OCI-LY1 (cell line): ENCODE results near the gene FAM107B.
A peak's percentile ranks its signal among the peaks of the same experiment; 100 is the strongest.

Experiments
- H2AFZ ChIP-seq: fragments of 200-600 bp; sonication (generic), shearing (Covaris generic); 2 replicates; pipeline ENCODE4 v1.6.0; 2014; ENCODE audit warnings: antibody characterized with exemption, mild to moderate bottlenecking, low read length
- H3F3A ChIP-seq: fragments of 200-600 bp; sonication (generic), shearing (Covaris generic); 2 replicates; pipeline ENCODE4 v1.6.0; 2014; ENCODE audit warnings: mild to moderate bottlenecking, antibody characterized with exemption, low read length, moderate library complexity; ENCODE audit not compliant: insufficient read depth
- H3K27ac ChIP-seq: fragments of 200-600 bp; sonication (generic); 2 replicates; pipeline ENCODE4 v1.5.1; 2014; ENCODE audit warnings: low read length, mixed run types, mild to moderate bottlenecking, low read depth; ENCODE audit not compliant: poor library complexity, severe bottlenecking
- H3K27me3 ChIP-seq: fragments of 200-600 bp; sonication (generic); 2 replicates; pipeline ENCODE4 v1.6.0; 2014; ENCODE audit warnings: antibody characterized with exemption, mild to moderate bottlenecking, low read length, moderate library complexity; ENCODE audit not compliant: insufficient read depth
- H3K36me3 ChIP-seq: fragments of 200-600 bp; sonication (generic); 2 replicates; pipeline ENCODE4 v1.6.1; 2014; ENCODE audit warnings: mild to moderate bottlenecking, antibody characterized with exemption, low read length, moderate library complexity, mixed read lengths; ENCODE audit not compliant: insufficient read depth
- H3K4me1 ChIP-seq: fragments of 200-600 bp; sonication (generic); 2 replicates; pipeline ENCODE4 v1.5.1; 2014; ENCODE audit warnings: mild to moderate bottlenecking, low read length, moderate library complexity; ENCODE audit not compliant: insufficient read depth, severe bottlenecking
- H3K4me2 ChIP-seq: fragments of 200-600 bp; sonication (generic), shearing (Covaris generic); 2 replicates; pipeline ENCODE4 v1.6.1; 2014; ENCODE audit warnings: low read length
- H3K4me3 ChIP-seq: fragments of 200-600 bp; sonication (generic); 2 replicates; pipeline ENCODE4 v1.5.1; 2014; ENCODE audit warnings: low read length, low read depth, mild to moderate bottlenecking, mixed read lengths; ENCODE audit not compliant: poor library complexity, severe bottlenecking
- H3K79me2 ChIP-seq: fragments of 200-600 bp; shearing (Covaris generic); 2 replicates; pipeline ENCODE4 v1.6.1; 2016; ENCODE audit warnings: mixed run types, low read length, mixed read lengths; ENCODE audit not compliant: insufficient read depth
- H3K9ac ChIP-seq: fragments of 200-600 bp; sonication (generic), shearing (Covaris generic); 2 replicates; pipeline ENCODE4 v1.6.1; 2014; ENCODE audit warnings: mild to moderate bottlenecking, low read length, mixed read lengths
- H3K9me2 ChIP-seq: fragments of 200-600 bp; sonication (generic), shearing (Covaris generic); 2 replicates; pipeline ENCODE4 v1.6.1; 2014; ENCODE audit warnings: low read depth, mild to moderate bottlenecking, low read length, mixed read lengths
- H3K9me3 ChIP-seq: fragments of 200-600 bp; shearing (Covaris generic); 2 replicates; pipeline ENCODE4 v1.6.1; 2014; ENCODE audit warnings: low read length, mixed read lengths
- H4K20me1 ChIP-seq: fragments of 200-600 bp; sonication (generic), shearing (Covaris generic); 2 replicates; pipeline ENCODE4 v1.6.0; 2016; ENCODE audit warnings: mild to moderate bottlenecking, low read length; ENCODE audit not compliant: insufficient read depth
- CTCF ChIP-seq: fragments of 200-600 bp; sonication (generic), shearing (Covaris generic); IDR thresholded peaks from 2 replicates; pipeline ENCODE4 v1.5.1; 2017; ENCODE audit warnings: mild to moderate bottlenecking, antibody characterized with exemption, low read length, moderate library complexity, mixed read lengths
- EZH2 ChIP-seq: fragments of 200-600 bp; sonication (generic), shearing (Covaris generic); IDR thresholded peaks from 2 replicates; pipeline ENCODE4 v1.8.0; 2017; ENCODE audit warnings: borderline replicate concordance, mixed run types, mild to moderate bottlenecking, antibody characterized with exemption, low read length, moderate library complexity, mixed read lengths

The FAM107B gene

GRCh38 chr10:14558025-14558424 is 216.7 kb downstream of the FAM107B start:
- TF ChIP-seq CTCF = no peak
- no peak for TF ChIP-seq EZH2

GRCh38 chr10:14557567-14557966 is 217.1 kb downstream of the FAM107B start:
- TF ChIP-seq CTCF = no peak
- TF ChIP-seq EZH2 = no peak
- no peak overlapping the region for H2AFZ ChIP-seq
- H3K27me3 ChIP-seq = no peaks in the 10 kb centered on the region
- H3K36me3 ChIP-seq = peaks cover 27% of the 10 kb centered on the region; the same call in 1 of the 2 replicates
- no peaks in the 10 kb centered on the region for H3K9me3 ChIP-seq
- H3K79me2 ChIP-seq = peaks cover 100% of the 10 kb centered on the region
- H4K20me1 ChIP-seq = no peaks in the 10 kb centered on the region
- no peak overlapping the region for H3K4me3 ChIP-seq
- H3F3A ChIP-seq = no peaks in the 10 kb centered on the region
- peak overlapping the region; percentile 26; the same call in 1 of the 2 replicates for H3K4me2 ChIP-seq
- peak overlapping the region; percentile 60 for H3K27ac ChIP-seq
- H3K9me2 ChIP-seq = no peaks in the 10 kb centered on the region
- peak overlapping the region; percentile 11; the same call in 1 of the 2 replicates for H3K9ac ChIP-seq
- peaks cover 100% of the 10 kb centered on the region for H3K4me1 ChIP-seq

More at GRCh38 chr10:14558025-14558424, 216.7 kb downstream of the FAM107B start:
- Histone ChIP-seq H3K79me2 (peaks cover 100% of the 10 kb centered on the region), H2AFZ (no peak overlapping the region), H3K27me3 (no peaks in the 10 kb centered on the region), H4K20me1 (no peaks in the 10 kb centered on the region), H3K9ac (peak overlapping the region; percentile 11; the same call in 1 of the 2 replicates), H3K36me3 (peaks cover 25% of the 10 kb centered on the region; the same call in 1 of the 2 replicates), H3K27ac (peak overlapping the region; percentile 80), H3K4me3 (no peak overlapping the region), H3K9me2 (no peaks in the 10 kb centered on the region), H3F3A (no peaks in the 10 kb centered on the region), H3K4me1 (peaks cover 100% of the 10 kb centered on the region), H3K9me3 (no peaks in the 10 kb centered on the region), H3K4me2 (peak overlapping the region; percentile 26; the same call in 1 of the 2 replicates)

GRCh38 chr10:14556285-14556956 is 218.3 kb downstream of the FAM107B start:
- H3K27ac ChIP-seq = peak overlapping the region; percentile 60

More at GRCh38 chr10:14556285-14556956, 218.3 kb downstream of the FAM107B start:
- Histone ChIP-seq H2AFZ (no peak overlapping the region), H3K9me2 (no peaks in the 10 kb centered on the region), H3K4me2 (peak overlapping the region; percentile 54; the same call in 1 of the 2 replicates), H3K27me3 (no peaks in the 10 kb centered on the region), H3K4me3 (peak overlapping the region; percentile 0), H3K9me3 (no peaks in the 10 kb centered on the region), H3K79me2 (peaks cover 99% of the 10 kb centered on the region), H3K9ac (peak overlapping the region; percentile 7; the same call in 1 of the 2 replicates), H3K4me1 (peaks cover 100% of the 10 kb centered on the region), H4K20me1 (no peaks in the 10 kb centered on the region), H3F3A (no peaks in the 10 kb centered on the region), H3K36me3 (peaks cover 34% of the 10 kb centered on the region; the same call in 1 of the 2 replicates)
- TF ChIP-seq CTCF (peak; percentile 53), EZH2 (no peak)
